UCSD-AML1 (cell line): Measurements from ENCODE around the gene RBMS3.

Experiments used
- DNase-seq: peaks from one replicate; lab custom pipeline; 2025; ENCODE audit not compliant: unreplicated experiment; lab: John Stamatoyannopoulos, UW

The RBMS3 gene

DNA sequence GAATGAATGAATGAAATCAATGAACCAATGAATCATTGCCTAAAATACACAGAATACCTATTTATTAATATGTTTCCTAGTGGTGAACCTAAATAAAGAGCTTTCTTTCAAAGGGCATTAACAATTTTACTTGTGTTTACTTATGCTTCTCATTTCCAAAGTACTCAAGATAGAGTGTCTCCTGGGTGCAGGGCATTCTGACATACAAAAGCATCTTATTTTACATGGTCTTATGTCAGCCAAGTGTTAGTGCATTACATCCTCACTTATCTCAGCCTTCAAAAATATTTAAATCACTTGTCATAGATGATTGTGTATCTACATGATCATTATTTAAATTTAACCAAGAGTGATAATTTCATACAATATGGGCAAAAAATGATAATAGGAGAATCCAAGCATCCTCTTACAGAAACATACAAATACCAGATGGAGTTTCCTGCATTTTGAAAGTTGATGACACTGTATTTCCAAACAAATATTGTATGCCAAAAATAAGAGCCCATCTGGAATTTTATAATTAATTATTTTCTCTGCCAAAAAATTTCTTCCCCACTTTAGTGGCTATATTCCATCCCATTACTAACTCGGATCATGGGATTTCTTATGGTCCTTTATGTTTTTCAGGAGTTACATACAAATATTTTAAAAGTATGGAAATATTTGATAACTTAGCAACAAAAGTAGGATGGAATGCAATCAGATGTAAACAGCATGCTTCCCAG lies 279.0 kb downstream of the RBMS3 start:
- DNase-seq = no peak

DNA sequence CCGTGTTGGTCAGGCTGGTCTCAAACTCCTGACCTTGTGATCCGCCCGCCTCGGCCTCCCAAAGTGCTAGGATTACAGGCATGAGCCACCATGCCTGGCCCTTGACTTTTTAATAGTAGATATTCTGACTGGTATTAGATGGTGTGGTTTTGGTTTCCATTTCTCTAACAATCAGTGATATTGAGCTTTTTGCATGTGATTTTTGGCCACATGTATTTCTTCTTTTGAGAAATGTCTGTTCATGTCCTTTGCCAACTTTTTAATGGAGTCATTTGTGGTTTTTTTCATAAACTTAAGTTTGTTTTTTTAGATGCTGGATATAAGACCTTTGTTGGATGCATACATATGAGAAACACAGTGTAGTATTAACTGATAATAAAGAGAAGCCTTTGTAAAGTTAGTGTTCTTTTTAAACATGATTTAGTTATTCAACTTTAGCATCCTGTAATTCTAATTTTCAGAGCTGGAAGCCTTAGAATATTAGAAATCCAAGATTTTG lies 280.8 kb downstream of the RBMS3 start:
- DNase-seq = no peak

DNA sequence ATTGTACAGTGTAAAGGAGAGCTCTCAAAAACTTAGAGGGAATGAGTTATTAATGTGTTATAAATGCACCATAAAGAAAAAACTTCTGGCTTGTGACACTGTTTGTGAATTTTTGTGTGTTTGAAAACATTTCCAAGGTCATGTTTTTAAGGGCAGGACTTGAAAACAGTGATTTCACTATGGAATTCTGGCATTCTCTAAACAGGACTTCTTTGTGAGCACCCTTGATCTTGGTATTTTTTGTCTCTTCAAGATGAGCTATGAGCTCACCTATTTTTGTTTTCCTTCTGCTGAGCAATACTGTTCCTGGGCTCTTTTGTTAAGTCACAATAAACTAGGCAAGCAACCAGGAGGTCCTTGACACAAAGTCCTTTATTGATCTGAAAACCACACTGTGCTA lies 284.4 kb downstream of the RBMS3 start:
- no peak for DNase-seq

DNA sequence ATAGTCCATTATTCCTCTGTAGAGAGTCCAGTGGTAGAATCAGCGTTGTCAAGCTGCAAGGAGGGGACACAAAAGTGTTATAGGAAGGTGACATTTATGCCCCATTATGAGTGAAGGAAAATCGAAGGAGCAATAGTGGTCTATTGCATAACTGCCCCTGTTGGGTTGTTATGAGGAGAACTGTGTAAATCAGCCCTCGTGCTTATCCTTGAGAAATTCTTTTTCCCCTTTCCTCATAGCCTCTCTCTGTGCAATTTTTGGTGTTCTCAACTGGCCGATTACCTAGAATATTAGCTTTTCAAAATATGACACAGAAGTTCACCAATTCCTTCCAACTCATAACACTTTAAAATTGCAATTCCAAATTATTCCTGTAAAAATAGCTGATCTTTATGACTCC lies 286.6 kb downstream of the RBMS3 start:
- DNase-seq = no peak

DNA sequence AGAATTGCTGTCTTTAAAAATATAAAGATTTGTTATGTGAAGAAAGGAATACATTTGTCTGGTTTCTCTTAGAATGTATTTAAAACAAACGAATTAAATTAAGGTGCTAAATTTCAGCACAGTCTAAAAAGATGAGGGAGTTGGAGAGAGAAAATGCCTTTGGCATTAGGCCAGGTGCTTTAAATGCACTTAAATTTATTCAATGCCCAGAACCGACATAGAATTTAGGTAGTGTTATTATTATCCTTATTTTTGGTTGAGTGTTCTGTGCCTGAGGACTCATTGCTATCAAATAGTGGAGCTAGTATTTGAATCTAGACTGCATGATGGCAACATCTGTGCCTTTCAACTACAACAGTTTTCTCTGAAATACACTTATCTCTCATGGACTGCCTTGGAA lies 287.5 kb downstream of the RBMS3 start:
- no peak for DNase-seq

DNA sequence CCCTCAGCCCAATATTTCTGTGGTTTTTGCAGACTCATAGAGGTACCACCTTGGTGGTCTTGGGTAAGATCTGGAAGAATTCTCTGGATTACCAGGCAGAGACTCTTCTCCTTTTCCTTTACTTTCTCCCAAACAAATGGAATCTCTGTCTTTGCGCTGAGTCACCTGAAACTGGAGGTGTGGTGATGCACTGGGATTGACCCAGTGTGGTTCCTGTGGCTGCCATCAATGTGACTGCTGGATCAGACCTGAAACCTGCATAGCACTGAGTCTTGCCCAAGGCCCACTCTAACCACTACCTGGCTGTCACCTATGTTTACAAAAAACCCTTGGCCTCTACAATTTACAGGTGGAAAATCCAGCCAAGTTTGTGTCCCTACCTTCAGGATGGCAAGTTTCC lies 295.3 kb downstream of the RBMS3 start:
- no peak for DNase-seq

DNA sequence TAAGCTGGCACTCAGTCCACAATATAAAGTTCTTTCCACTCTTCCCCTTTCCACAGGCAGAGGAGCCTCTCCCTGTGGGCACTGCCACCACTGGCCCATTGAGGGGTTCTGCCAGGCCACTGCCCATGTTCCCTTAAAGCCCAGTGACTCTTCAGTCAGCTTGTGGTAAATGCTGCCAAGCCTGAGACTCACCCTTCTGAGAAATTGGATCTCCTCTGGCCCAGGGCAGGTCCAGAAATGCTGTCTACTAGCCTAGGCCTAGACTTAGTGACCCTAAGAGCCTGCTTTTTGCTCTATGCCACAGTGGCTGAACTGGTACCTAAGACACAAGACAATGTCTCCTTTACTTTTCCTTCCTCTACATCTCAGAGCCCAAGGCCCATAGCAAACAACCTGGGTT lies 295.8 kb downstream of the RBMS3 start:
- no peak for DNase-seq

DNA sequence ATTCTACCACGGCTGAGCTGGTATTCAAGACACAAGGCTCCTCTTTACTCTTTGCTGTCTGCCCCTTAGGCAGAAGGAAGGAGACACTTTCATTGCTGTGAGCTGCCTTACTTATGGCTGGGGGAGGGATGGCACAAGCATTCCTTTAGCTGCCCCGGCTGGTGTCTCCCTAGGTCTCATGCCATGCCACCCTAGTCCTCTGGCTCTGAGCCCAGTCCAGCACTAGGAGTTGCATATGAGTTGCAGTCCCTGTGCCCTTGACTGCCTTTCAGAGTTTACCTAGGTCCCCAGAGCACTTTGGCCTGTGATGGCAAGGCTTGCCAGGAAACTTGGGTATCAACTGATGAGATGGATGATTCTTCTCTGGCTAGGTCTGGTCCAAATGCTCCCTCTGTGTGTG lies 296.4 kb downstream of the RBMS3 start:
- DNase-seq = peak; percentile 3

DNA sequence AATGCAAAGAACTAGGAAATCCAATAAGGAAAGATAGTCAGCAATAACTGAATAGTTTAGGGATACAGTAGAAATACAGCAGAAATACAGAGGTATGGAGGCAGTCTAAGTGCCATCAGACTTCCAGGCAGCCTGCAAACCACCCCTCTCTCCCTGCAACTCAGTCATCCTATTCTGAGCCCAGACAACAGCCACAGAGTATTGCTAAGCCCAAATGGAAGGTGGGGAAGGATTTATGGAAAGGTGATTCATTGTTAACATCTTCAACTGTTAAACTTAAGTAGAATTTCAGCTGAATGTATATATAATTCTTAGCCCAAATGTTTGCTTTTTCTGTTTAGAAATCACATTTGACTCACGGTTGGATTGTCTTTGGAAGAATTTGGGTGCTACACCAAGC lies 300.4 kb downstream of the RBMS3 start:
- no peak for DNase-seq

DNA sequence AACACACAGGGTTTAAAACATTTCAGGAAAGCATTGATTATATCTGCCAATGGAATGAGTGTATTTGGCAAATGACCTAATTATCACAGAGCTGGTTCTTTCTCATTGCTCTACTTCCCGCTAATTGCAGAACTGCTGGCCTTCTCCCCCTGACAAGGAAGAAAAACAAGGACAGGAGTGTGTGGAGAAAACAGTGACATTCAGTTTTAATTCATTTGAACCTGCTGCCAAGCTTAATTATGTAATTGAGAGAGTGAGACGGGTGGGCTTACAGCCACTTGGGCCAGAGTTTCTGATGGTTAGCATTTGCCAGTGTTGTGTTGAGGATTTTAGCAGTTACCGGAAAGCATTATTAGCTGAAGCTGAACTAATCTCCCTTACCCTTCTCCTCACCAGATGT lies 301.4 kb downstream of the RBMS3 start:
- no peak for DNase-seq

DNA sequence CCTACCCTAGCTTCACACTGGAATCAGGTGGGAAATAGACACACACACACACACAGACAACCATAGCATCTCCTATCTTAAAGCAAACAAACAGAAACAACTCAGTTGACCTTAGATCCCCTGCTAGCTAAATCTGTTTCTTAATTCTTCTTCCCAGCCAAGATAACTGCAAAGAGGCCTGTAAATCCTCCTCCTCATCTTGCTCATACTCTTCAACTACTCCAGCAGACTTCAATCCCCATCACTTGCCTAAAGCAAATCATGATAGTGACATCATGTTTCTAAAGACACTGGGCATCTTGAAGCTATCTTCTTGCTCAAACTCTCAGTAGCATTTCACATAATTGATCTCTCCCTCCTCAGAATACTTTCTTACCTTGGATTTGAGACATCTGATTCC lies 303.0 kb downstream of the RBMS3 start:
- DNase-seq = no peak

DNA sequence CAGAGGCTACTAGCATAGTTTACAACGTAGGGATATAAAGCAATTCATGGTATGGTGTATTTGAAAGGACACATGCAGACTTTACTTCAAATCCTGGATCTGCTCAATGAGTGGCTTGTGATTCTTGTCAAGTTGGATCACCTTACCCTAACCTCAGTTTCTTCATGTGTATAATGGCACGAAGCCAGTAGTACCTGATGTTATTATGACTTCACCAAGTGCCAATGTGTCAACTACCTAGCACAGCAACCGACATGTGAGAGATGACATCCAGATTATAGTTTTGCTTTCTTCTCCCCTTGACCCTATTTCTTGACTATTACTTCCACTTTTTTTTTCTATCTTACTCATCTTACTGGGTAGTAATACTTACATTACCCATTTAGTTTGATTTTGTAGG lies 304.5 kb downstream of the RBMS3 start:
- no peak for DNase-seq

DNA sequence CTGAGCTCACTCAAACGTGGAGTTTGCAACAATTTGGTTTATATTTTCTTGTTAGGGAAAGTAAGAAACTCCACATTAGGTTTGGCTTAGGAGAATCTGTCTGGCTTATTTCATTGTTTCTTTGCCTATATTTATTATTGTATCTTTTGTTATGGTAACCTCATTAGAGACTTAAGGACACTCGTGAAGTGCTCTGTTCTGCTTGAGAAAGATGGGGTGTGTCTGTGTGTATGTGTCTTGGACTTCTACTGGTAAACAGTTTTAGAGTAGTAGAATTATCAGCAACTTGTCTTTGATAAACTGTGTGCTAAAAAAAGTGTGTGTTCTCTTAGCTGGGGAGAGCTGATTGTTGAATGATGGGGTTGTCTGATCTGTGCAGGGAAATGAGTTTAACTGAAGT lies 306.5 kb downstream of the RBMS3 start:
- no peak for DNase-seq

DNA sequence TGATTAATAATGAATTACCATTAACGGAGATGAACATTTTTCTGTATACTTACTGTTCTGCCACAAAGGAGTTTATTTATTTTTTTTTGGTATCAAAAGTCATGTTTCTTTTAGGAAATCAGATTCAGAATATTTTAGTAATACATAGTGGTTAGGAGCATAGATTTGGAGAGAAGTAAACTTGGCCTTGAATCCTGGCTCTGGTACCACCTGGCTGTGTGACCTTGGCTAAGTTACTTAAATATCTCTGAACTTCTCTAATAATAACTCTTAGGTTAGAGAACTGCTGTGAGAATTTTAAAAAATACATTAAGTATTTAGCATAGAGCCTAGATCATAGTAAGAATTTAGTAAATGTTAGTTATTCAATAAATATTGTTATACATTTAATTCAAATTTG lies 309.1 kb downstream of the RBMS3 start:
- DNase-seq = no peak

DNA sequence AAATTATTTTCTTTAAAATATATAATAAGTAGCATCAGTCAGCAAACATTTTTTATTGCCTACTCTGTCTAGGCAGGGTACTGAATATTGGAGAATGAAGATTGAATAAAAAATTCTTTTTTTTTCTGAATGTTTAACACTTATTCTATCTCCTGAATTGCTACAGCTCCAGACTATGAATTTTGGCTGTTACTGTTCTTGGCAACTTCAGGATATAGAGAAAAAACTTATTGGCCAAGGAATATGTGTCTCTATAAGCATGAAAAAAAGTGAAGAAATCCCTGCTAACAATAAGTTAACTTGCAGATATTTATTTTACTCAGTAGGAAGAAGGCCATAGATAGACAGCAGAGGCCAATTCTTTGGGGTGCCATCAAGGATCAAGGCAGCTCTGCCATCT lies 309.6 kb downstream of the RBMS3 start:
- no peak for DNase-seq

DNA sequence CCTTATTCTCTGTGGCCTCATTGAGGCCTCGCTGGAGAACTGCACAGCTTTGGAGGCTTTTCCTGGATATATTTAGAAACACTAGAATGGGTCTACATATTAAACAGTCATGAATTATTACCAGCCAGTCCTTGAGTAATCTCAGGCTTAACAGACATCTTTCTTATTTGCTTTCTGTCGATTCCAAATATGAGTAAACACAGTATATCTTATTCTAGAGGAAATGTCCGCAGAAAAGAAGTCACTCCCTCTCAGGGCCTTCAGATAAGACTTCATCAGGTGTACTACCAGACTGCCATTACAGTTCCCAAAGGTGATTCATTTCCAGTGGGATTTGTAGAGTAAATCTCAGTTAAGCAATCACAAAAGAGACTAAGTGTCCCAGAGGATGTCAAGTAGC lies 310.7 kb downstream of the RBMS3 start:
- no peak for DNase-seq

DNA sequence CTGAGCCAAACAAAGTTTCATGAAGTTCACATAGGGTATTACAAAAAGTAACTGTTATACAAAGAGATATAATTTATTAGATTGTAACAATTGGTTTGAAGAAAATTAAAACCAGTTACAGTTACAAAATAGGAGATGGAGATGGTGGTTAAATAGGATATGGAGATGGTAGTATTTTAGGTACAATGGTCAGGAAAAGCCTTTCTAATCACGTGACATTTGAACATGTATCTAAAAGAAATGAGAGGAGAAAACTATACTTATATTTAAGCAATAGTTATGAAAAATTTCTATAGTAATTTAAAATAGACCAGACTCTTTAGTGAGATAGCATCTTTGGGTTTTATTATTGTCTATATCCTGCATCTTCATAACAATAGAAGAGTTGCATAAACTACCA lies 312.9 kb downstream of the RBMS3 start:
- no peak for DNase-seq

DNA sequence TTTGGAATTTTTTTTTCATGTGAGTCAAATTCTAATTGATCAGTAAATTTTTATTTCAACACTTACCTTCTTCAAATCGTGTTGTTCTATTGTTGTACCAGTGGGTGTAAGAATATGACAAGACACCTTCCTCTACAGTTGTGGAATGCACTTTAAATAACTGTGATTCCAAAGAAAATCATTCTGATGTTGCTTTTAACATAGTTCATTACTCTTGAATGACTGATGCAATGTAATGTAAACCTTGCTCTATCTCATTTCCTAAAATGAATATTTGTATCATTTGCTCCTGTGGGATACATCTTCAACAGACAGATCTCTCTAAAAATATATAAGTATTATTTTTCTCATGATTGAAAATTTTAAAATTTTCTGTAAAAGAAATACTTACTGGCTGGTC lies 313.4 kb downstream of the RBMS3 start:
- no peak for DNase-seq

DNA sequence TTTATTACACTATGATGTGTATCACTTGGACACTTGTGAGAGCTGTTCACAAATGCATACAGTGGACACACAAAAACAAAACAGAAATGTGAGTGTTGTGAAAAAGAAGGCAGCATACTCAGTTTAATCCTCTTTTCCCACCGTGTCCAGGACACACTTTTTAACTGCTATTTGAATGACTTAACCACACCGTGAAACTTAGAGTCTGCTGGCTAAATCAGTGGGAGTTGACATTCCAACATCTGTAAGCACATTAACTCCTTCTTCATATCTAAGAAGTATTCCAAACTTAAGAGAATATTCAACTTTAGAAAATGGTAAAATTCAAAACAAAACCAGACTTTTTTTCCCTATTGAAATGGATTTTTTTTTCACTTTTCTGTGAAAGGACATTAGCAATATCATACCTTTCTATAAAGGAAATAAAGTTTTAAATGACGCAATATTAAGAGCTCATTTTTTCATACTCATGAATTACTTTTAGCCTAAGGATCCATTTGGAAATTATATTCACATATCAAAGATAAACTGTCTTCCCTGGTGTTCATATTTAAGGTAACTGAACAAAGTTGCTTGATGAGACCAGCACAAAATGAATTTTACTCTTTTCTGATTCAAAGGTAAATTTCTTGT lies 316.6 kb downstream of the RBMS3 start:
- no peak for DNase-seq

DNA sequence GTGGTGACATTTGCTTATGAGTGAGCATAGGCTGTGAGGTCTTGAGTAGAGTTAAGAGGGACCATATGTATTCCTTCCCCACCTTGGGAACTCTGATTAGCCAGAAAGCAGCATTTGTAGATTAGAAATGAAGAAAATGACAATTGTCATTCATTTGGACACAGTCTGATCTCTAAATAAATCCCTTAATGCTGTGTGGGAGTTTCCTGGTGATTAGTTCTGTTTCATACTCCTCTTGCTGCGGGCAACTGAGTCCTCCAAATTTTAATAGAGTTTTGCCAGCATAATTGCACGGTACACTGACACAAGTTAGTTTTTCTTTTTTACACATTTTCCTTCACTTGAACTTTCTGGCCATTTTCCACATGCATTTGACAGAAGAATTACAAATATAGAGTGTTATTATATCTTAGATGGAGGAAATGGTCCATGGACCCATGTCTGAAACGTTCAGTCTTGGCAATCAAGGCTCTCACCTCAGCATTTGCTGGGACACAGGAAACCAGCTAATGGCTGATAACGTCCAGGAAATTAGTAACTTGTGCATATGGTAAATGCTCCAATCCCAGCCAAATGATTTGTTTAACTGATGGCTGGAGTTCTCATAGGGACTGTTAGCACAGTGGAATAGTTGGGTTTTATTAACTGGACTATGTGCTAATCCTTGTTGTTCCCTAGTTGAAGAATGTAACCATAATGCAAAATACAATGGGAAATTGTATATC lies 321.2 kb downstream of the RBMS3 start:
- DNase-seq = no peak

DNA sequence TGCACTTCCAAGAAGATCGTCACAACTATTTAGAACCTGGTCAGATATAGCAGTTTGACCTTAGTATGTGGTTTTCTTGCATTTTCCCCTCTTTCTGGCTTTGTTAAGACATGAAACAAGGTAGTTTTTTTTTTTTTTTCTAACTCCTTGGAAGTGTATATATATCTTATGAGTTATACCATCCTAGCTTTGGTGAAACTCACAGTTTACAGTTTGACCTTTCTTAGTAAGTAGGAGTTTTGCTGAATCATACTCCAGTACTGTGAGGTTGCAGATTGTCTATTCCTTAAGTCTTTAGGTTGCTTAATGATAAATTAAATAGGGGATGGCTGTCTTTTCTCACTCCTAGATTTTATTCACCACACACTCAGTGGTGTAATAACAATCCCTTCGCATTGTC lies 325.0 kb downstream of the RBMS3 start:
- no peak for DNase-seq

DNA sequence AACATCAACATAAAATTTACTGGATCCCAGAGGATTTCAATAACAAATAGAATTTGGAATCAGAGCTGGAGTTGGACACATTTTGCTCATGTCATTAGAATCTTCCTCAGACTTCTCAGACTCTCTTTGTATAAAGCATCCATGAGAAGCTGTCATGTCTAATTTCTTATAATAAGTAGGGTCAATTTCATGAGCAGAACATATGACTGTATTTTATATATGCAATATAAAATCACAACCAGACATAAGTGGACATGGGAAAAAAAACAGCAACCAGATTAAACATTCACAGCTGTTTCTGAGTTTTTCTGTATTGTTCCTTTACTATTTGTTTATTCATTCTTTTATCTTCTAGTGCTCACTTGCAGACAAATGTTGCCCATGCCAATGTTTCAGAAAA lies 325.5 kb downstream of the RBMS3 start:
- DNase-seq = no peak
